ENCODE results near the gene MAP2K2.
A peak's percentile ranks its signal among the peaks of the same experiment; 100 is the strongest.

MAP2K2 gene

DNA sequence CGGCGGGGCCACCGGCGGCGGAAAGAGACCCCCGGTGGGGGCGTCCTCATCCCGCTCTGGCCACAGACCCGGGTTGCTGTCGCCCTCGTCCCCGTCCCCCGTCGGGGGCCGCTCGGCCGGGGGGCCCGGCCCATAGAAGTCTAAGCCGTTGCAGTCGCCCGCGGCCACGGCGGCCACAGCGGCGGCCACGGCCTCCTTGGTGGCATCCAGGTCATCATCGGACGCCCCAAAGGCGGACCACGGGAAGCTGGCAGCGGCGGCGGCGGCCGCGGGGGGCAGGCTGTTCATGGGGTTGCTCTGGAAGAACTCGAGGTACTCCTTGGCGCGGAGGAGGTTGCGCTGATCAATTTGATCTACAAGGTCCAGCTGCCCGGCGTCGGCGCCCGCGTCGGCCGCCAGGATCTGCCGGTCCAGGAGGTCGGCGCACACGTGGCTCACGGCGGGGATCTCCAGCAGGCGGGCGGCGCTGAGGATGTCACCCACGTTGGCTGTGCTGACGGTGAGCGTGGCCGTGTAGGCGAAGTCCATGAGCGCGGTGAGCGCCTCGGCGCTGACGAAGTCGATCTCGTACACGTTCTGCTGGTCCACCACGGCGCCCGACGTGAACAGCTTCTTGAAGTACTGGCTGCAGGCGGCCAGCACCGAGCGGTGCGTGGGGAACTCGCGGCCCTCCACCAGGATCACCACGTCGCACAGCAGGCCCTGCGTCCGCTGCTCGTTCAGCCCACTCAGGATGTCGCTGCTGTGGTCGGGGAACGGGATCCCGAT is 69.3 kb downstream of the MAP2K2 start:
- no peak for ATAC-seq
- no peak for DNase-seq (ENCODE audit: low spot score in 2 of 2)
- Mint-ChIP-seq H3K9me3 (no peaks in the 10 kb centered on the region), H3K4me1 (peaks cover 77% of the 10 kb centered on the region), H3K27ac (no peak overlapping the region), H3K4me3 (no peak overlapping the region), H3K36me3 (peaks cover 90% of the 10 kb centered on the region)

DNA sequence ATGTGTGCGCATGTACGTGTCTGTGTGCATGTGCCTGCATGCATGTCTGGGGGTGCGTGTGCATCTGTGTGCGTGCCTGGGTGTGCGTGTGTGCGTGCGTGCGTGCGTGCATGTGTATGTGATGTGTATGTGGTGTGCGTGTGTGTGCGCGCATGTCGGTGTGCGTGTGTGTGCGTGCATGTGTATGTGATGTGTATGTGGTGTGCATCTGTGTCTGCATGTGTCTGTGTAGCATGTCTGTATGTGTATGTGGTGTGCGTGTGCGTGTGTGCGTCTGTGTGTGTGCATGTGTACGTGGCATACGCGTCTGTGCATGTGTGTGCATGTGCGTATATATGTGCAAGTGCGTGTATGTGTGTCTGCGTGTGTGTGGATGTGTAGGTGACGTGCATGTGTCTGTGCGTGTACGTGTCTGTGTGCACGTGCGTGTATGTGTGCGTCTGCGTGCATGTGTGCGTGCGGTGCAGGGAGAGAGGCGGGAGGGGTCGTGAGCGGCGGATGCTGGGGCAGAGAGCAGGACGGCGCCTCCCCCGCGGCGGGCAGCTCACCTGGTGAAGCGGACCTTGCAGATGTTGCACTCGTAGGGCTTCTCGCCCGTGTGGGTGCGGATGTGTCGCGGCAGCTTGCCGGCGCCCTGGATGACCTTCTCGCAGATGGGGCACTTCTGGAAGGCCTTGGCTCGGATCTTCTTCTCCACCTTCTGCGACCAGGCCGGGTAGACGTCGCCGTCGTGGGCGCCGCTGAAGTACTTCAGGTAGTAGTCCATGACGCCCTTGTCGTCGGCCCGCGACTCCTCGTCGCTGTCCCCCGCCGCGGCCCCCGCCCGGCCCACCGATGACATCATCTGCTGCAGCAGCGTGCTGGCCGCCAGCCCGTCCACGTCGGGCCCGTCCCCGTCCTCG is 70.2 kb downstream of the MAP2K2 start:
- Mint-ChIP-seq H3K9me3 (no peaks in the 10 kb centered on the region), H3K4me1 (peaks cover 74% of the 10 kb centered on the region), H3K27ac (peak overlapping the region; percentile 90), H3K4me3 (peak overlapping the region; percentile 68), H3K36me3 (peaks cover 91% of the 10 kb centered on the region)
- no peak for DNase-seq (ENCODE audit: low spot score in 2 of 2)
- no peak for ATAC-seq

DNA sequence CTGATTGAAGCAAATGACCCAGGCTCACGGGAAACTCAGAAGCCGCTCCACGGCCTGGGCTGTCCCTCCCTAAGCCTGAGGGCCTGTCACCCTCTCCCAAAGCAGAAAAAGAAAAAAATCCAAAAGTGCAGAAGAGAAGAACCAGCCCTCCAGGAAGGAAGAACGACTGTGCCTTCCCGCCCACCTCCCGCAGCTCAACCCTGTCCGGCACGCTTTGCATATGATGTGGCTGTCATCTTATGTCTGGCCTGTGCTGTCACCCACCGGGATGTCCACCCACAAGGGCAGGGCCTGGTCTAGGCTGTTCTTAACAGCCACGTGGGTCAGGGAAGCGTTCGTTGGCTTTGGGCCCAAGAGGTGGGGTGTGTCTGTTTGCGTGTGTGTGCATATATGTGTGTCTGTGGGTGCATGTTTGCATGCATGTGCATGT is 70.9 kb downstream of the MAP2K2 start:
- DNase-seq (ENCODE audit: low spot score in 2 of 2) (no peak), ATAC-seq (no peak)
- Mint-ChIP-seq H3K27ac (peak overlapping the region; percentile 90), H3K4me1 (peaks cover 67% of the 10 kb centered on the region), H3K9me3 (no peaks in the 10 kb centered on the region), H3K36me3 (peaks cover 92% of the 10 kb centered on the region), H3K4me3 (peak overlapping the region; percentile 68)

DNA sequence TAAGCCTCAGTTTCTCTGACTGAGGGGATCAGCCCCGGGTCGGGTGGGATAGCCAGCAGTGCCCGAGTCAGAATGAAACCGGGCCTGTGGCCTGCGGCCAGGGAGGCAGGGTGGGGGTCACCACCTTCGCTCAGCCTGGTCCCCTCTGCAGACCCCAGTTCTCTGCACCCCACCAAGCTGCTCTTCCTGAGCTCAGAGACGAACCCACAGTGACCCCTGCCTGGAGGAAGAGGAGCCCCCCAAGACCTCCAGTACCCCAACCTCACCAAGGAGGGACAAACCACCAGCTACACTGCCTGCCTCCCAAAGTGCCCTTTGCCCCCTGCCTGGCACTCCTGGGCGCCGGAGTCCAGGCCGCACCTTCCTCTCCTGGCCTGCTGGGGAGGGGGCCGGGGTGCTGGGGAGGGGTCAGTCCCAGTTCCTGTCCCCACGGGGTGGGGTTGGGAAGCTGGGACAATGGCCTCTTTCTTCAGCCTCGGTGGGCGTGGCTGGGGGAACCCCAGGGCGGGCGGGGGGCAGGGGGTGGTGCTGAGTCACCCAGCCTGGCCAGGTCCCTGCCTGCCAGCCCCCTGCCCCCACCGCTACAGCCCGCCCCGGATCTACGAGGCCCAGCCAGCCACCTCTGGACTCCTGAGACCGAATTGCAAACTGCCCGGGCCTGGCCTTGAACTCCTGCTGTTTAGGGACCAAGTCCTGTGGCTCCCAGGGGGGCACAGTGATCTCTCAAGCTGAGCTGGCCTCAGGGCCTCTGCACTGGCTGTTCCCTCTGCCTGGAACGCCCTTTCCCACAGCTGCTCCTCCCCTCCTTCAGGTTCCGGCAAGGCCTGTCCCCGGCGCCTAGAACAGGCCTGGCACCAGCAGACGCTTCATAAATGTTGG is 71.6 kb downstream of the MAP2K2 start:
- peak overlapping the region; percentile 68 for H3K4me3 Mint-ChIP-seq
- ATAC-seq (peak; percentile 73), DNase-seq (ENCODE audit: low spot score in 2 of 2) (peak in 1 of 2 donors; percentile 71)
- H3K4me1 Mint-ChIP-seq = peaks cover 61% of the 10 kb centered on the region
- H3K9me3 Mint-ChIP-seq = no peaks in the 10 kb centered on the region
- H3K36me3 Mint-ChIP-seq = peaks cover 92% of the 10 kb centered on the region
- H3K27ac Mint-ChIP-seq = peak overlapping the region; percentile 90

DNA sequence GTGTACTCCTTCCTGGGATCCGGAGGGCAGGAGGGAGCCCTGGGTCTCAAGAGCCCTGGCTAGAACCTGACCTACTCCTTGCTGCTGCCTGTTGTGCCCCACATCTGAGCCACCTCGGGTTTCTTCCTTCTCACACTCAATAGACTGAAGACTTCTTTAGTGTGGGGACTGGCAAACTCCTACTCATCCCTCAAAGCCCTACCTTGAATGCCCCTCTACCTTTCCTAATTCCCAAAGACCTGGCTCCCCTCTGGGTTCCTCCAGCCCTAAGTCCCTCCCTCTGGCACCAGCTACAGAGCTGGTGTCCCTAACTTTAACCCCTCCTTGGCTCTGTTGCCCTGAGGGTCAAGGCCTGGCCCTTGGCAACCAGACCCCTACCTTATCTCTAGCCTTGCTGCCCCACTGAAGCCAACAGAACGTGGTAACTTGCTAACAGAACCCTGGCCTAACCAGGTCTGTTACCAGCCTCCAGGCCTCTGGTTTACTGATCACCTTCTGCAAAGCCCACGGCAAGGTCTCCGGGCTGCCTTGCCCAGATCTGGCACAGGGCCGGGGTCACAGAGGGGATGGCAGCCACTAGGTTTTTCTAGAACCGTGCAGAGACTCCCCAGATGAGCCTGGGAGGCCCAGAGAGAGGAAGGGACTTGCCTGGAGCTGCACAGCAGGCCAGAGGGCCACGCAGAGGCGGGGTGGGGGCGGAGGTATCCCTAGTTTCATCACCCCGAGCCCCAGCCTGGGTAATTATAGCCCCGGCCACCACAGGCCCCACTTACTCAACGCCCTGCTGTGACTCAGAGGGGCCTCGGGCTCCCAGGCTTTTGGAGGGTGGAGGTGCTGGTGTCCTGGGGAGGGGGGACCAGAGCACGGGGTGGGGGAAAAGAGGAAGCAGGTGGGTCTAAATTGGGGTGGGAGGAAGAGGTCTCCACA is 72.5 kb downstream of the MAP2K2 start:
- Mint-ChIP-seq H3K27ac (peak overlapping the region; percentile 78), H3K4me3 (peak overlapping the region; percentile 68), H3K36me3 (peaks cover 92% of the 10 kb centered on the region), H3K9me3 (no peaks in the 10 kb centered on the region), H3K4me1 (peaks cover 56% of the 10 kb centered on the region)
- peak; percentile 43 to 69 for DNase-seq (ENCODE audit: low spot score in 2 of 2)
- peak; percentile 94 for ATAC-seq

DNA sequence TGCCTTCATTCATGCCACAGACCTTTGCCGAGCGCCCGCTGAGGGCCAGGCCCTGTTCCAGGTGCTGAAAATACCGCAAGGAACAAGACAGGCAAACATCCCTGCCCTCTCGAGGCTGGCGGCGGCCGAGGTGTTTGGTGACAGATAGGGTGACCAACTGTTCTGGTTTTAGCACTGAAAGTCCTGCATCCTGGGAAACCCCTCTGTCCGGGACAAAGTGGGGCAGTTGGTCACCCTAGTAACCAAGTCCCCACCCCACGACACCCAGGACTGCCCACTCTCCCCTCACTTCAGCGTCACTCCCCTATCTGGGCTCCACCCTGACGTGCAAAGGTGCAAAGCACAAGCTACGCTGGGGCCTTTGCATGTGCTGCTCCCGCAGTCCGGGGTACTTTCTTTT is 74.5 kb downstream of the MAP2K2 start:
- DNase-seq (ENCODE audit: low spot score in 2 of 2) (no peak), ATAC-seq (no peak)
- Mint-ChIP-seq H3K27ac (peak overlapping the region; percentile 78), H3K9me3 (no peaks in the 10 kb centered on the region), H3K36me3 (peaks cover 93% of the 10 kb centered on the region), H3K4me3 (peak overlapping the region; percentile 11), H3K4me1 (peaks cover 44% of the 10 kb centered on the region)

DNA sequence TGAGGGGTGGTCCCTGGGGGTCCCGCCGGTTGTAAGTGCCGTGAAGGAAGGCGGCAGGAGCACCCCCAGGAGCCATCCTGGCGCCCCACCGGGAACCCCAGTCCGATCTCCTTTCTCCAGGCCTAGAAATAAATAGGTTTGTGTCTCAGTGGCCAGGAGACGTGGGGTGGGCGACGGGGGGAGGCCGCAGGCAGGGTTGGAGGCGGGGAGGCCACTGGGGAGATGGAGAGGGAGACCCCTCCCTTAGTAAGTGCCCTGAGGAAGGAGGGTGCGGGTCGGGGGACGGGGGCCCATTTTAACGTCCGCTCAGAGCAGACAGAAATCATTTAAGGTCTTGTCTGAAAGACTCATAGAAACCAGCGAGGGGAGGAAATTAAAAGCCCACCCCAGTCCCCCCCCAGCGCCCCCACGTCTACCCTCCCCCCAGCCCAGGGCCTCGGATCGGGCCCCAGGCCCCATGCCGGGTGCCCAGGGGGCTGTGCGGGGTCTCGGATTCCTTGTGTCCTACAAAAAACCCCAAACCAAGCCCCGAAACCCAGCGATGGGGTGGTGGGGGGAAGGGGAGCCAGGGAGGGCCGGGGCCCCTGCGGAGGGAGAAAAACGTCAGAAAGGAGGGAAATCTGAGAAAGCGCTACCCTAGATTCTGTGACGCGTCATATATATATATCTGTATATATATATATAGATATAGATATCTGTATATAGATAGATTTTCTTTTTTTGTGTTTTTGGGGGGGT is 76.8 kb downstream of the MAP2K2 start:
- peak overlapping the region; percentile 84 for H3K27ac Mint-ChIP-seq
- no peaks in the 10 kb centered on the region for H3K9me3 Mint-ChIP-seq
- H3K4me1 Mint-ChIP-seq = peaks cover 26% of the 10 kb centered on the region
- no peak overlapping the region for H3K4me3 Mint-ChIP-seq
- ATAC-seq (no peak), DNase-seq (ENCODE audit: low spot score in 2 of 2) (no peak)
- peaks cover 100% of the 10 kb centered on the region for H3K36me3 Mint-ChIP-seq

DNA sequence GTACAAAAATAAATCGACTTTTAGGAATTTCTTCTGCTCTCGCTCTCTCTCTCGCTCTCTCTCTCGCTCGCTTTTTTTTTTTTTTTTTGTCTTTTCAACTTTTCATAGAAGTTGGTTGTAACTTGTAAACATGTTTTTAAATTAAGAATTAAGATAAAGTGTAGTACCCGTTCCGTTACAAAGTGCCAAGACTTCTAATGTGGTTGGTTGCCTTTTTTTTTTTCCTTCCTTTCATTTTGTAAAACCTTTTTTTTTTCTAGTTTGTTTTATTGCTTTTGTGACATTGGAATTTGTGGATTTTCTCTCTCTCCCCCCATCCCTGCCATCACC is 77.6 kb downstream of the MAP2K2 start:
- ATAC-seq = no peak
- no peak for DNase-seq (ENCODE audit: low spot score in 2 of 2)
- no peak overlapping the region for H3K4me3 Mint-ChIP-seq
- peaks cover 18% of the 10 kb centered on the region for H3K4me1 Mint-ChIP-seq
- H3K36me3 Mint-ChIP-seq = peaks cover 100% of the 10 kb centered on the region
- H3K27ac Mint-ChIP-seq = peak overlapping the region; percentile 84
- no peaks in the 10 kb centered on the region for H3K9me3 Mint-ChIP-seq

DNA sequence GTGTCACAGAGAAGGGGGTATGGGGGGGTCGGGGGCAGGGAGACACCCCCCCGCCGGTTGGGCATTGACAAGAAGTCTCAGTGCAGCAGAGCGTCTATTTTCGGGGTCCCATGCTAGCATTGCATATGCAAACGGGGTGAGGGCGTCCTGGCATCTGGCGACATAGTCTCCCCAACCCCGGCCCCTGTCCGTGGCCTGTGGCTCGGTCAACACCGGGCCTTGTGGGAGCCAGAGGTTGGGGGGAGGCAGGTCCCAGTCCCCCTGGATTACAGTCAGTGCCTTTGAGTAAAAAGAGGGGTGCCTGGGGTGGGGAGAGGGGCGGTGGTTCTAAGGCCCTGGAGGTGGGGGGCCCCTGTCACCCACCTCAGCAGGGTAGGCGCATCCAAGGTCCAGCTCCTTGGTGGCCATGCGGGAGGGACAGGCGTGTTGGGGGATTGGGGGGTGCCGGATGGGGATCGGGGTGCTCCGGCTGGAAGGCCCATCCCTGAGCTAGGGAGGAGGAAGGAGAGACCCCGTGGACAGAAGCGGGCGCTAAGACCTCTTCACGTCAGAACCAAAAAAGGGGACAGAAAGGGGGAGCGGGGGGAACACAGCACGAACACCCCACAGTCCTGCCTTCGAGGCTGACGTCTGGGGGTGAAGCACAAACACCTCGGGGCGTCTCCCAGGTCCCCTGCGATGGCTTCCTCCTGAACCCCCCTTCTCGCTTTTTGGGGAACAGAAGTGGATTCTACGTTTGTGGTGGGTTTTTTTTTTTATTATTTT is 78.1 kb downstream of the MAP2K2 start:
- peaks cover 100% of the 10 kb centered on the region for H3K36me3 Mint-ChIP-seq
- H3K27ac Mint-ChIP-seq = peak overlapping the region; percentile 84
- no peak for ATAC-seq
- no peak for DNase-seq (ENCODE audit: low spot score in 2 of 2)
- H3K4me3 Mint-ChIP-seq = no peak overlapping the region
- H3K9me3 Mint-ChIP-seq = no peaks in the 10 kb centered on the region
- H3K4me1 Mint-ChIP-seq = peaks cover 13% of the 10 kb centered on the region

DNA sequence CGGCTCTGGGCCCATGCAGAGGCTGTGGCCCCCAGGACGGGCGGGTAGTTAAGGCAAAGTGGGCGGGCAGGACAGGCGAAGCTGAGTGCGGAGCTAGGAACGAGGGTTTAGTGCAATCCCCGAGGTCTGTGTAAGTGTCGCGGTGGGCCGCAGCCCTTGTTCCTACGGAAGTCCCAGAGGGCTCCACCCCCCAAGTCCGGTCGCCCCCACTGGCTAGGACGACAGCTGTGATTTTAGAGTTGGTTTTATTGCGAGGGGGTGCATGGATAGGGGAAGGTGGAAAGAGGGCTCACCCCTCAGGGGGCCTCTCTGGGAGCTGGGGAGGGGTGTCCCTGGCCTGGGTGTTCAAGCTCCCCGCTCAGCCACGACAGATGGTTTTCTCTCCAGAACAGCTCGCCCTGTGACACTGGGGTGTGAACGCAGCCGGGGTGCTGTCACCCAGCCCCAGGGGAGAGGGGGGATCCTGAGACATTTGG is 78.9 kb downstream of the MAP2K2 start:
- H3K4me1 Mint-ChIP-seq = peaks cover 7% of the 10 kb centered on the region
- H3K36me3 Mint-ChIP-seq = peaks cover 99% of the 10 kb centered on the region
- DNase-seq (ENCODE audit: low spot score in 2 of 2) (no peak), ATAC-seq (no peak)
- peak overlapping the region; percentile 84 for H3K27ac Mint-ChIP-seq
- no peaks in the 10 kb centered on the region for H3K9me3 Mint-ChIP-seq
- H3K4me3 Mint-ChIP-seq = no peak overlapping the region

DNA sequence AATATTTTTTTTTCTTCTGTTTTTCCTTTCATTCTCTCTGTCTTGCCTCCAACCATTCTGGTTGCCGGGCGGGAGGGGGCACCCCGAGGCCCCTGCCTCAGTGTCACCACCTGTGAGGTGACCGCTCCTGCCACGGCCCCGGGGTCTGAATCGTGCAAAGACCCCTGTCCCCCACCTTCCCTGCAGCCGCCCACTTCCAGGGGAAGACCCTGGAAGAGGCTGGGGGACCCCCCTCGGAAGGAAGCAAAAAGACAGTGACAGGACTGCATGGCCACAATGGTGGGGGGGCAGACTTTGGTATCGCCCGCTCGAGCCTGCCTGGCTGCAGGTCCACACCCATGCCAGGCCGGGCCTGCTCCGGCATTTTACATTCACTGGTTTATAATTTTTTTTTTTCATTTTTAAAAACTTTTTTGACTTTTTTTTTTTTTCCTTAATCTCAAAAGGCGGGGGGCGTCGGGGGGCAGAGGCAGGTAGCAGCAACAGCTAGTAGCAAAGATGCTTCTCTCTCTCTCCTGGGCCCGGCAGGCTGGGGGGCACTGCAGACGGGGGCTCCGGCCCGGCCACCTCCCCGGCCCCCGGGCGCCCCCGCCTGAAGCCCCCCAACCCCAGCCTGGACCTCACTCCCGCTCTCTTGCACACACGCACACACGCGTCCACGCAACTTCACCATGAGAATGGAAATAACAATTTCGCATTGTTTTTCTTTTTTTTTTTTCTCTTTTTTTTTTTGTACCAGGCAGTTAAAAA is 79.8 kb downstream of the MAP2K2 start:
- Mint-ChIP-seq H3K27ac (peak overlapping the region; percentile 84), H3K36me3 (peaks cover 99% of the 10 kb centered on the region), H3K9me3 (no peaks in the 10 kb centered on the region), H3K4me1 (no peaks in the 10 kb centered on the region), H3K4me3 (no peak overlapping the region)
- DNase-seq (ENCODE audit: low spot score in 2 of 2) (no peak), ATAC-seq (no peak)

DNA sequence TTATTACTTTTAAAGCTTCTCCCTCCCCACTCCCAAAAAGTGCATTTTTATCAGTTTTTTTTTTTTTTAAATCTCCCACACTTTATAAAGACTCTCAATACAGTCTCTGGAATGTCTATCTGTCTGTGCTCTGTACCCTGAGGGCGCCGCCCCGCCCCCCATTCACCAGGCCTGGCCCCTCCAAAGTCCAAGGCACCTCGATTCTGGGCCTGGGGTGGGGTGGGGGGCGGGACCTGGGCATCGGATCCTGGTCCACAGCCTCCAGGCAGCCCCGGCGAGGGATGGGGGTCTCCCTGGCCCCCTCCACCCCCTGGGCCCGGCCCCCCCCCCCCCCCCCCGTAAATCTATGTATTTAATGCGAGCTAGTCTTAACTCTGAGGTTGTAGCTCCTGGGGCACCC is 80.5 kb downstream of the MAP2K2 start:
- Mint-ChIP-seq H3K4me1 (no peaks in the 10 kb centered on the region), H3K36me3 (peaks cover 99% of the 10 kb centered on the region), H3K9me3 (no peaks in the 10 kb centered on the region), H3K4me3 (no peak overlapping the region), H3K27ac (peak overlapping the region; percentile 82)
- DNase-seq (ENCODE audit: low spot score in 2 of 2) = no peak
- ATAC-seq = no peak

DNA sequence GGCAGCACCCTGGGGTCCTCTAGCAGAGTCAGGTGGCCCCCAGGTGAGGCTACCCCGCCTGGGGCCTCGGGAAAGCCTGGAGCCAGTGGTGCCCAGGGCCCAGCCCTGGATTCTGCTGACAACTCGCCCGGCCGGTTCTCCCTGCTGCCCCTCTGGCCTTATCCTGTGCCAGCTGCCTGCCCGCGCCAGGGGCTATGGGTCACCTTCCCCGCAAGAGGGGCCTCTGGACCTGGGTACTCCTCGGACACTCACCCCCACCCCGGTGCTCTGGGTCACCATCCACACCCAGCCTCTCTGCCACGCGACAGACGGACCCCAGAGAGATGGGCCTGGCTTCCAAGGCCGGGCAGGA is 81.2 kb downstream of the MAP2K2 start:
- Mint-ChIP-seq H3K9me3 (no peaks in the 10 kb centered on the region), H3K4me1 (no peaks in the 10 kb centered on the region), H3K4me3 (no peak overlapping the region), H3K36me3 (peaks cover 99% of the 10 kb centered on the region), H3K27ac (peak overlapping the region; percentile 82)
- DNase-seq (ENCODE audit: low spot score in 2 of 2) (no peak), ATAC-seq (no peak)
